ENCODE results near the gene CD34. TPM values are rescaled to one million over a fixed set of nuclear protein-coding genes. Genes with fewer than 3 reads are reported as not detected.
A peak's percentile ranks its signal among the peaks of the same experiment; 100 is the strongest.
"Not testable (repeated sequence)": the region's sequence is repeated elsewhere in the genome, so short reads cannot be mapped to it uniquely, and the experiment has no call there.

Gene CD34
- total and polyA plus RNA-seq, 2 experiments from 2014 or later, result 0.34 TPM; not detected in 1

DNA sequence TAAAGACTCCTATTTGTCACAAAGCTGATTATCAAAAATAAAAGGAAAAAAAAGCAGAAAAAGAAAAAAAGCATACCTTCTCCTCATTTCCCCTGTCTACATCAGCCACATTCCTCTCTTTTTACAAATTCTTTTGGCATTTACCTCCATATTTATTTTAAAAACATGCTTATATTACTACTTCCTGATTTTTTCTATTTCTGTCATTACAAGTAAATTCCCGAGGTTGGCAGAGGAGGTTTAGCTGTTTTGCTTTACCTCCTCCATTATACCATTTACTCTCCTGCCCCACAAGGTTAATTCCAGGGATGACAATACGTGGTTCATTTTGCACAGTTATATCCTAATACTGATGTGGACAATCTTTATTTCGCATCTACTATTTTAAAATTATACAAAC lies 26.3 kb upstream of the CD34 start:
- Histone ChIP-seq H3K4me1 (ENCODE audit: insufficient read depth) (peaks cover 12% of the 10 kb centered on the region), H3K9me3 (ENCODE audit: low read depth) (no peaks in the 10 kb centered on the region), H3K27me3 (replicated peaks; ENCODE audit: insufficient read depth) (no peaks in the 10 kb centered on the region), H3K9me2 (ENCODE audit: insufficient read depth) (no peaks in the 10 kb centered on the region), H3F3A (ENCODE audit: insufficient read depth) (0 out of 2 replicates have a peak, but pooled peaks cover 15% of the 10 kb centered on the region), H4K20me1 (ENCODE audit: insufficient read depth) (no peaks in the 10 kb centered on the region), H3K27ac (no peak overlapping the region), H3K4me2 (ENCODE audit: unreplicated experiment) (peak overlapping the region; percentile 19), H3K9ac (no peak overlapping the region), H3K4me3 (no peak overlapping the region), H2AFZ (peak overlapping the region; percentile 12; the same call in 1 of the 2 replicates), H3K79me2 (ENCODE audit: insufficient read depth) (no peaks in the 10 kb centered on the region), H3K36me3 (ENCODE audit: low read depth) (no peaks in the 10 kb centered on the region)
- TF ChIP-seq EZH2phosphoT487 (IDR thresholded peaks at IDR 0.05; ENCODE audit: insufficient read depth, low read depth), result no peak
- TF ChIP-seq EZH2 (IDR thresholded peaks at IDR 0.05; ENCODE audit: insufficient read depth, poor library complexity, severe bottlenecking), result no peak
- 80 to 82% methylated on average over 3 of the region's 3 CpGs for whole genome bisulfite sequencing, 2 experiments (ENCODE audit: low coverage in 1 of 2, low lambda C conversion rate in 2 of 2, missing lambda C conversion rate in 2 of 2)
- no peak for DNase-seq
- in situ Hi-C loops (cut with MboI), result no loop called here

- H3K4me1 ChIP-seq (ENCODE audit: insufficient read depth), result peaks cover 12% of the 10 kb centered on the region
- no peaks in the 10 kb centered on the region for H3K27me3 ChIP-seq (replicated peaks; ENCODE audit: insufficient read depth)
- no peak for TF ChIP-seq EZH2phosphoT487 (IDR thresholded peaks at IDR 0.05; ENCODE audit: insufficient read depth, low read depth)
- no peak for TF ChIP-seq EZH2 (IDR thresholded peaks at IDR 0.05; ENCODE audit: insufficient read depth, poor library complexity, severe bottlenecking)
- no peaks in the 10 kb centered on the region for H3K79me2 ChIP-seq (ENCODE audit: insufficient read depth)
- in situ Hi-C loops (cut with MboI), result no loop called here
- no peak overlapping the region for H3K4me3 ChIP-seq
- no peaks in the 10 kb centered on the region for H3K36me3 ChIP-seq (ENCODE audit: low read depth)
- no peak overlapping the region for H3K9ac ChIP-seq
- no peak for DNase-seq
- WGBS, 2 experiments (ENCODE audit: low coverage in 1 of 2, low lambda C conversion rate in 2 of 2, missing lambda C conversion rate in 2 of 2), result 86 to 90% methylated on average over 1 of the region's 1 CpG
- 0 out of 2 replicates have a peak, but pooled peaks cover under 1% of the 10 kb centered on the region for H4K20me1 ChIP-seq (ENCODE audit: insufficient read depth)
- no peak overlapping the region for H3K27ac ChIP-seq
- 0 out of 2 replicates have a peak, but pooled peaks cover 15% of the 10 kb centered on the region for H3F3A ChIP-seq (ENCODE audit: insufficient read depth)
- no peak overlapping the region for H3K4me2 ChIP-seq (ENCODE audit: unreplicated experiment)
- H2AFZ ChIP-seq, result no peak overlapping the region
- H3K9me2 ChIP-seq (ENCODE audit: insufficient read depth), result no peaks in the 10 kb centered on the region
- no peaks in the 10 kb centered on the region for H3K9me3 ChIP-seq (ENCODE audit: low read depth)
Observed at GRCh38 chr1:207935166-207935583, 24.2 kb upstream of the CD34 start.

DNA sequence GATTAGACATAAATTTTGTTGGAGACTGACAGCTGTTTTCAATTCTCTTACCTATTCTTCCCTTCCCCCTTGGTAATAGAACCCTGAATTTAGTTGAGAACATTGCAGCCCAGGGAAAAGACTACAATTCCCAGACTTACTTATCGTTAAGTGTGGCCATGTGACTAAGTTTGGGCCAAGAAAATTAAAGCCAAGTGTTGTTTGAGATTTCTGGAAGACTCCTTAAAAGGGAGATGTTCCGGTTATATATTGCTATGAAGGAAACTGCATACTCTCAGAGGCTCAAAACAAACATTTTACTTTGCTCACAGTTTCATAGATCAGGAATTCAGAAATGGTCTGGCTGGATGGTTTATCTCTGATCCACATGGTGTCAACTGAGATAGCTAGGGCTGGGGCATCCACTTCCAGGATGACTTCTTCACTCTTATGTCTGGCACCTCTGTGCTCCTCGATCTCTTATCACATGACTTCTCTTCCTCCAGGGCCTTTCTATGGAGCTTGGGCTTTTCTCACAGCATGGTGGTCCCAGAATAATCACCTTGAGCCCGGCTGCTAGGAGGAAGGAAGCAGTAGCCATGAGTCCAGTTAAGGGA lies 22.4 kb upstream of the CD34 start:
- H3K4me1 ChIP-seq (ENCODE audit: insufficient read depth), result peaks cover 12% of the 10 kb centered on the region
- H3K79me2 ChIP-seq (ENCODE audit: insufficient read depth), result no peaks in the 10 kb centered on the region
- no peak overlapping the region for H3K4me2 ChIP-seq (ENCODE audit: unreplicated experiment)
- no peak overlapping the region for H3K27ac ChIP-seq
- H3K27me3 ChIP-seq (replicated peaks; ENCODE audit: insufficient read depth), result no peaks in the 10 kb centered on the region
- no peak overlapping the region for H3K9ac ChIP-seq
- H4K20me1 ChIP-seq (ENCODE audit: insufficient read depth), result 0 out of 2 replicates have a peak, but pooled peaks cover 3% of the 10 kb centered on the region
- no peak overlapping the region for H3K4me3 ChIP-seq
- in situ Hi-C loops (cut with MboI), result no loop called here
- no peak overlapping the region for H2AFZ ChIP-seq
- H3F3A ChIP-seq (ENCODE audit: insufficient read depth), result 0 out of 2 replicates have a peak, but pooled peaks cover 7% of the 10 kb centered on the region
- DNase-seq, result no peak
- WGBS, 2 experiments (ENCODE audit: low coverage in 1 of 2, low lambda C conversion rate in 2 of 2, missing lambda C conversion rate in 2 of 2), result 51 to 52% methylated on average over 4 of the region's 4 CpGs
- no peaks in the 10 kb centered on the region for H3K9me3 ChIP-seq (ENCODE audit: low read depth)
- TF ChIP-seq EZH2 (IDR thresholded peaks at IDR 0.05; ENCODE audit: insufficient read depth, poor library complexity, severe bottlenecking), result no peak
- no peak for TF ChIP-seq EZH2phosphoT487 (IDR thresholded peaks at IDR 0.05; ENCODE audit: insufficient read depth, low read depth)
- no peaks in the 10 kb centered on the region for H3K36me3 ChIP-seq (ENCODE audit: low read depth)
- no peaks in the 10 kb centered on the region for H3K9me2 ChIP-seq (ENCODE audit: insufficient read depth)

- in situ Hi-C loops (cut with MboI), result no loop called here
- Histone ChIP-seq H3K36me3 (ENCODE audit: low read depth) (no peaks in the 10 kb centered on the region), H3K9me2 (ENCODE audit: insufficient read depth) (no peaks in the 10 kb centered on the region), H3K9ac (no peak overlapping the region), H3F3A (ENCODE audit: insufficient read depth) (no peaks in the 10 kb centered on the region), H3K27ac (no peak overlapping the region), H3K79me2 (ENCODE audit: insufficient read depth) (no peaks in the 10 kb centered on the region), H2AFZ (no peak overlapping the region), H3K9me3 (ENCODE audit: low read depth) (no peaks in the 10 kb centered on the region), H3K4me1 (ENCODE audit: insufficient read depth) (peaks cover 7% of the 10 kb centered on the region; the same call in 1 of the 2 replicates), H4K20me1 (ENCODE audit: insufficient read depth) (0 out of 2 replicates have a peak, but pooled peaks cover 3% of the 10 kb centered on the region), H3K4me2 (ENCODE audit: unreplicated experiment) (no peak overlapping the region), H3K27me3 (replicated peaks; ENCODE audit: insufficient read depth) (no peaks in the 10 kb centered on the region), H3K4me3 (no peak overlapping the region)
- no peak for DNase-seq
- 71 to 83% methylated on average over 1 of the region's 1 CpG for WGBS, 2 experiments (ENCODE audit: low coverage in 1 of 2, low lambda C conversion rate in 2 of 2, missing lambda C conversion rate in 2 of 2)
- TF ChIP-seq EZH2 (IDR thresholded peaks at IDR 0.05; ENCODE audit: insufficient read depth, poor library complexity, severe bottlenecking), result no peak
Observed at GRCh38 chr1:207926984-207927383, 16.1 kb upstream of the CD34 start.

DNA sequence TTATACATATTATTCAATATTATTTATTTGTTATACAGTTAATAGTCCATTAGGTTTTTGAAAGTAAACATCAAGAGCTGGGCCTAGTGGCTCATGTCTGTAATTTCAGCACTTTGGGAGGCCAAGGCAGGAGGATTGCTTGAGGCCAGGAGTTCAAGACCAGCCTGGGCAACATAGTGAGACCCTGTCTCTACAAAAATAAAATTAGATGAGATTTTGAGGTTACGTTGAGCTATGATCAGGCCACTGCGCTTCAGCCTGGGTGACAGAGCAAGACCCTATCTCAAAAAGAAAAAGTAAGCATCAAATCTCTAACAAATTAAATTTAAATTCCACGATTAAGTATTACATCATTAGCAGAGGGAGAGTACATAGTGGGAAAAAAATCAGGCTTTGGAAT lies 15.0 kb upstream of the CD34 start:
- H3K4me2 ChIP-seq (ENCODE audit: unreplicated experiment); H3K4me3 ChIP-seq; H3K27me3 ChIP-seq (replicated peaks; ENCODE audit: insufficient read depth); H3F3A ChIP-seq (ENCODE audit: insufficient read depth); H3K79me2 ChIP-seq (ENCODE audit: insufficient read depth); DNase-seq; H3K27ac ChIP-seq; H2AFZ ChIP-seq; H4K20me1 ChIP-seq (ENCODE audit: insufficient read depth); in situ Hi-C loops (cut with MboI); H3K4me1 ChIP-seq (ENCODE audit: insufficient read depth); H3K9me2 ChIP-seq (ENCODE audit: insufficient read depth); H3K9me3 ChIP-seq (ENCODE audit: low read depth); H3K36me3 ChIP-seq (ENCODE audit: low read depth); H3K9ac ChIP-seq: not testable (repeated sequence)
- 90 to 95% methylated on average over 3 of the region's 3 CpGs for WGBS, 2 experiments (ENCODE audit: low coverage in 1 of 2, low lambda C conversion rate in 2 of 2, missing lambda C conversion rate in 2 of 2)
